Esophagus squamous epithelium (tissue), 5 donors: ENCODE results near the gene TM7SF2. TPM values are rescaled to one million over a fixed set of nuclear protein-coding genes. Genes with fewer than 3 reads are reported as not detected.
"Not testable (repeated sequence)": the region's sequence is repeated elsewhere in the genome, so short reads cannot be mapped to it uniquely, and the experiment has no call there.

Experiments
- DNase-seq: peaks from one replicate; lab custom pipeline; 2025; lab: John Stamatoyannopoulos, UW
- H3K27ac ChIP-seq, 4 donors: fragments of 200-600 bp; sonication (generic); one replicate each; pipeline ENCODE4 v1.5.1; 2016 to 2019; ENCODE audit warnings: mild to moderate bottlenecking in 1 of 4
- H3K27me3 ChIP-seq, 4 donors: fragments of 200-600 bp; sonication (generic); 1 replicate in 3 of 4; 2 replicates in 1 of 4; pipeline versions ENCODE4 v1.5.1 to v1.6.0; 2017 to 2021; ENCODE audit warnings: antibody characterized with exemption in 1 of 4
- H3K36me3 ChIP-seq, 3 donors: fragments of 200-600 bp; sonication (generic); one replicate each; pipeline ENCODE4 v1.5.1; 2016 to 2019
- H3K4me1 ChIP-seq, 3 donors: fragments of 200-600 bp; sonication (generic); one replicate each; pipeline ENCODE4 v1.5.1; 2017 to 2019
- H3K4me3 ChIP-seq, 4 donors: fragments of 200-600 bp; sonication (generic); 1 replicate in 3 of 4; 2 replicates in 1 of 4; pipeline ENCODE4 v1.5.1; 2016 to 2019; ENCODE audit warnings: mild to moderate bottlenecking in 2 of 4, moderate library complexity in 1 of 4
- H3K9me3 ChIP-seq, 3 donors: fragments of 200-600 bp; sonication (generic); one replicate each; pipeline ENCODE4 v1.5.1; 2016 to 2019
- CTCF ChIP-seq, 6 experiments: fragments of 450-650 bp in 4 of 6; fragments of 200-600 bp in 2 of 6; sonication (generic) in 2 of 6; IDR thresholded peaks; one replicate each; pipeline ENCODE4 v1.5.1; 2016 to 2019; ENCODE audit warnings: antibody characterized with exemption in 6 of 6, mild to moderate bottlenecking in 4 of 6, moderate library complexity in 4 of 6
- POLR2A ChIP-seq, 4 donors: fragments of 450-650 bp; IDR thresholded peaks; one replicate each; pipeline ENCODE4 v1.6.1; 2017; ENCODE audit warnings: antibody characterized with exemption in 4 of 4, mild to moderate bottlenecking in 4 of 4, moderate library complexity in 3 of 4
- WGBS, 2 donors: methylation state at CpG; one replicate each; pipeline ENCODE4 v1.1.5; 2018; 5-methylcytosine and 5-hydroxymethylcytosine counted together
- intact Hi-C: fragments of 100-400 bp; cut with DNase I; formaldehyde crosslinking; loops from one replicate; pipeline ENCODE4 v1.15.0; 2022
- total RNA-seq, 4 donors: library from RNA; depleted of rRNA; stranded (reverse); fragments of >200 nt; gene quantifications; one replicate each; pipeline ENCODE4 v1.1.0, GENCODE V29; 2016
- donor health status: DM: yes; HTN: yes; CAD: no.

The TM7SF2 gene
- total RNA-seq, 4 donors from 2014 or later: 36.4 to 96.5 (median 74.7) TPM

DNA sequence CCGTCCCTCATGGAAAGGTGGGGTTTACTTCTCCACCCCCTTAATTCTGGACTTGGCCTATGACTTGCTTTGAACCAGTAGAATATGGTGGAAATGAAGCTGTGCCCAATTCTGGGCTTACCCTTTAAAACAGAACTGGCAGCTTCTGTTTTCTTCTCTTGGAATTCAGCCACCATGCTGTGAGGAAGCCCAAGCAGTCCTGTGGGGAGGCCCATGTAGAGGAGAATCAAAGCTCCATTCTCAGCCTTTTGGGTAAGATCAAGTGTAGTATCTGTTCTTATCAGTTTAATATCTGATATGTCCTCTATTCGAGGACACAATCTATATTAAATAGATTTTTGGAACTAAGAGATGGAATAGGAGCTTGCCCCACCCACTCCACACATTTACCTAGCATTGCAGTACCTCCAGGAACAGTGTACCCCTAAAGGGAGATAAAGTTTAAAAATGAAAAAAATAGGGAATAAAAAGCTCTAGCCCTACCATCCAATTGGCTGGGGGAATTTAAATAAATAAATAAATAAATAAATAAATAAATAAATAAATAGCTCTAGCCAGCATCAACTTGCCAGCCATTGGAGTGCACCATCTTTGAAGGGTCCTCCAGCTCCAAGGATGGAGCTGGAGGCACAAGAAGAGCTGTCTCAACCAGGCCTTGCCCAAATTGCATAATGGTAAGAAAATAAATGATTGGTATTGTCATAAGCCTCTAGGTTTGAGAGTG lies 35.8 kb downstream of the TM7SF2 start:
- no peak for DNase-seq
- peak overlapping the region in 1 of 4 donors; percentile 9 for H3K27ac ChIP-seq
- peaks cover 0 to 11% (median 0%) of the 10 kb centered on the region in 3 donors for H3K9me3 ChIP-seq
- WGBS, 2 donors: 58 to 96% methylated on average over 2 of the region's 2 CpGs
- no peaks in the 10 kb centered on the region for H3K27me3 ChIP-seq
- H3K4me1 ChIP-seq: peaks cover 7 to 44% (median 16%) of the 10 kb centered on the region in 3 donors
- TF ChIP-seq CTCF (IDR thresholded peaks at IDR 0.05): no peak
- no peak for TF ChIP-seq POLR2A (IDR thresholded peaks at IDR 0.05)
- H3K36me3 ChIP-seq: no peaks in the 10 kb centered on the region
- H3K4me3 ChIP-seq: no peak overlapping the region
- intact Hi-C loops: no loop called here

DNA sequence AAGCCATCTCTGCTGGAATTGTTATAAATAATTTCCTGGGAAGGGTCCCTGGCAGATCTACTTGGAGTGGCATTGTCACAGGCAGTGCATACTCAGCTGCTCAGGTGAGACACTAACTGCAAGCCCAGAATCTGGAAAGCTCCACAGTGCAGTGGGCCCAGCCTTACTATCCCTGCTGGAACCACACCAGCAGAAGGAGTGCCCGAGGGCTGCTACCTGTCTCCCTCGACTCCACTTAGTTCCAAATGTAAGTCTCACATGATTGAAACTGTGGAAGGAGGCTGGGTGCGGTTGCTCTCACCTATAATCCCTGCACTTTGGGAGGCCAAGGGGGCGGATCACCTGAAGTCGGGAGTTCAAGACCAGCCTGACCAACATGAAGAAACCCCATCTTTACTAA lies 37.0 kb downstream of the TM7SF2 start:
- Histone ChIP-seq H3K4me3 (no peak overlapping the region), H3K4me1 (peaks cover 7 to 49% (median 16%) of the 10 kb centered on the region in 3 donors), H3K27ac (peak overlapping the region in 2 of 4 donors; percentile 67 to 86), H3K36me3 (no peaks in the 10 kb centered on the region), H3K9me3 (peaks cover 0 to 11% (median 0%) of the 10 kb centered on the region in 3 donors), H3K27me3 (no peaks in the 10 kb centered on the region)
- no peak for DNase-seq
- intact Hi-C loops: no loop called here
- 61% methylated on average over 4 of the region's 5 CpGs; no CpG with 5 or more reads in 1 of the 2 donors for WGBS, 2 donors
- TF ChIP-seq POLR2A (IDR thresholded peaks at IDR 0.05) (no peak), CTCF (IDR thresholded peaks at IDR 0.05) (no peak)

GRCh38 chr11:65150131-65150508 lies 38.4 kb downstream of the TM7SF2 start:
- H3K4me1 ChIP-seq: peaks cover 7 to 49% (median 16%) of the 10 kb centered on the region in 3 donors
- H3K36me3 ChIP-seq, intact Hi-C loops, H3K27me3 ChIP-seq, H3K4me3 ChIP-seq, DNase-seq: not testable (repeated sequence)
- H3K9me3 ChIP-seq: peaks cover 0 to 11% (median 0%) of the 10 kb centered on the region in 3 donors
- peak overlapping the region; percentile 84 to 90 (median 87) for H3K27ac ChIP-seq
- WGBS, 2 donors: 58 to 59% methylated on average over 10 of the region's 10 CpGs

- Histone ChIP-seq H3K9me3 (peaks cover 0 to 11% (median 0%) of the 10 kb centered on the region in 3 donors), H3K4me1 (peaks cover 7 to 49% (median 16%) of the 10 kb centered on the region in 3 donors), H3K36me3 (no peaks in the 10 kb centered on the region), H3K4me3 (peak overlapping the region in 1 of 4 donors; percentile 12), H3K27ac (peak overlapping the region; percentile 84 to 90 (median 87)), H3K27me3 (no peaks in the 10 kb centered on the region)
- TF ChIP-seq CTCF (IDR thresholded peaks at IDR 0.05) (peak in 1 of 6 experiments; percentile 23), POLR2A (IDR thresholded peaks at IDR 0.05) (peak in 1 of 4 donors; percentile 43)
- intact Hi-C loops: no loop called here
- WGBS, 2 donors: 15 to 35% methylated on average over 8 to 10 of the region's 12 CpGs
- no peak for DNase-seq
These were observed 39.0 kb downstream of the TM7SF2 start for GRCh38 chr11:65150509-65151299.

DNA sequence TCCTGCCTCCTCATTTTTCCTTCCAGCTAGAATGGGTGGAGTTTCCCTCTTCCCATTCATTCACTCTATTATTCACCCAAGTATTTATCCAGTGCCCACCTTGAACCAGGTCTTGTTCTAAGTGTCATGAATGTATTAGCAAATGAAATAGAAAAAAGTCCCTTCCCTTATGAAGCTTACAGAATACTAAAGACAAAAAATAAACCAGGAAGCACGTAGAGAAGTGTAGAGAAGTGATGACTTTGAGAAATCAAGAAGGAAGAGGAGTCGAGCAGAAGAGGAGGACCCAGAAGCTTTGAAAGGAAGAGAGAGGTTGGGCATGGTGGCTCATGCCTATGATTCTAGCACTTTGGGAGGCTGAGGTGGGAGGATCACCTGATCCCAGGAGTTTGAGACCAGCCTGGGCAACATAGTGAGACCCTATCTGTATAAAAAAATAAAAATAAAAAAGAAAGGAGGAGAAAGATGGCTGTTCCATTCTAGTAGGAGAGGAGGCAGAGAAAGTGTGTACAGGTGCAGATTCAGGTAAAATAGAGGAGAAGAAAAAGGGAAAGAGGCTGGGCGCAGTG lies 39.7 kb downstream of the TM7SF2 start:
- no peak for DNase-seq
- TF ChIP-seq CTCF (IDR thresholded peaks at IDR 0.05) (no peak), POLR2A (IDR thresholded peaks at IDR 0.05) (no peak)
- intact Hi-C loops: no loop called here
- peak overlapping the region; percentile 84 to 90 (median 87) for H3K27ac ChIP-seq
- H3K27me3 ChIP-seq: no peaks in the 10 kb centered on the region
- 56 to 59% methylated on average over 3 of the region's 3 CpGs for WGBS, 2 donors
- no peak overlapping the region for H3K4me3 ChIP-seq
- no peaks in the 10 kb centered on the region for H3K36me3 ChIP-seq
- peaks cover 0 to 11% (median 0%) of the 10 kb centered on the region in 3 donors for H3K9me3 ChIP-seq
- H3K4me1 ChIP-seq: peaks cover 7 to 49% (median 16%) of the 10 kb centered on the region in 3 donors
